ENCODE data around the gene MKRN1.

- TF ChIP-seq CTCF (IDR thresholded peaks at IDR 0.05) (no peak), POLR2AphosphoS5 (IDR thresholded peaks at IDR 0.05) (no peak), POLR2A (IDR thresholded peaks at IDR 0.05) (no peak), EP300 (IDR thresholded peaks at IDR 0.05) (no peak)
Observed at GRCh38 chr7:140521421-140521820, 42.1 kb upstream of the MKRN1 start.

All from stomach (tissue), 4 donors.